C4-2B (cell line): Measurements from ENCODE around the gene SLC25A42.

Experiments
- ZFX ChIP-seq: fragments of 450-650 bp; IDR thresholded peaks from 2 replicates; pipeline ENCODE4 v1.6.1; 2017
- TF ChIP-seq, protein P1 (sequence below): fragments of 450-650 bp; conservative IDR thresholded peaks from 2 replicates; pipeline ENCODE4 v1.5.1; 2017; ENCODE audit warnings: mild to moderate bottlenecking

DNA sequence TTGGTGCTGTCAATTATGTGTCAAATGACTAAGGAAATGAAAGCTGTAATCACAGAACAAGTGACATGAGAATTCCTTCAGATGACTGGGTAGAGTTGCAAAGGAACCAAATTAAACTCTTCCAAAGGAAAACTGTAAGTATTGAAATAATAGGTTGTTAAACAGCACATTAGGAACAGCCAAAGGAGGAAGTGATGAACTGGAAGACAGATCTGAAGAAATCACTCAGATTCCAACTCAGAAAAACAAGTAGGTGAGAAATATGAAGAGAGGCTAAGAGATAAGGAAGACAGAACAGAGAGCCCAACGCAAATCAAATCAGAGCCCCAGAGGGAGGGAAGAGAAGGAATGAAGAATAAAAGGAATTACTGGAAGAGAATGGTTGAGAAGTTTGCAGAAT, 59.1 kb downstream of the SLC25A42 start:
- TF ChIP-seq, protein P1, sequence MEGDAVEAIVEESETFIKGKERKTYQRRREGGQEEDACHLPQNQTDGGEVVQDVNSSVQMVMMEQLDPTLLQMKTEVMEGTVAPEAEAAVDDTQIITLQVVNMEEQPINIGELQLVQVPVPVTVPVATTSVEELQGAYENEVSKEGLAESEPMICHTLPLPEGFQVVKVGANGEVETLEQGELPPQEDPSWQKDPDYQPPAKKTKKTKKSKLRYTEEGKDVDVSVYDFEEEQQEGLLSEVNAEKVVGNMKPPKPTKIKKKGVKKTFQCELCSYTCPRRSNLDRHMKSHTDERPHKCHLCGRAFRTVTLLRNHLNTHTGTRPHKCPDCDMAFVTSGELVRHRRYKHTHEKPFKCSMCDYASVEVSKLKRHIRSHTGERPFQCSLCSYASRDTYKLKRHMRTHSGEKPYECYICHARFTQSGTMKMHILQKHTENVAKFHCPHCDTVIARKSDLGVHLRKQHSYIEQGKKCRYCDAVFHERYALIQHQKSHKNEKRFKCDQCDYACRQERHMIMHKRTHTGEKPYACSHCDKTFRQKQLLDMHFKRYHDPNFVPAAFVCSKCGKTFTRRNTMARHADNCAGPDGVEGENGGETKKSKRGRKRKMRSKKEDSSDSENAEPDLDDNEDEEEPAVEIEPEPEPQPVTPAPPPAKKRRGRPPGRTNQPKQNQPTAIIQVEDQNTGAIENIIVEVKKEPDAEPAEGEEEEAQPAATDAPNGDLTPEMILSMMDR = no peak
- TF ChIP-seq ZFX = no peak
